ENCODE results near the gene LRFN3. TPM values are rescaled to one million over a fixed set of nuclear protein-coding genes. Genes with fewer than 3 reads are reported as not detected.
A peak's percentile ranks its signal among the peaks of the same experiment; 100 is the strongest.

LRFN3 gene
- total RNA-seq, 1 donor from 2014 or later = 2.3 TPM

DNA sequence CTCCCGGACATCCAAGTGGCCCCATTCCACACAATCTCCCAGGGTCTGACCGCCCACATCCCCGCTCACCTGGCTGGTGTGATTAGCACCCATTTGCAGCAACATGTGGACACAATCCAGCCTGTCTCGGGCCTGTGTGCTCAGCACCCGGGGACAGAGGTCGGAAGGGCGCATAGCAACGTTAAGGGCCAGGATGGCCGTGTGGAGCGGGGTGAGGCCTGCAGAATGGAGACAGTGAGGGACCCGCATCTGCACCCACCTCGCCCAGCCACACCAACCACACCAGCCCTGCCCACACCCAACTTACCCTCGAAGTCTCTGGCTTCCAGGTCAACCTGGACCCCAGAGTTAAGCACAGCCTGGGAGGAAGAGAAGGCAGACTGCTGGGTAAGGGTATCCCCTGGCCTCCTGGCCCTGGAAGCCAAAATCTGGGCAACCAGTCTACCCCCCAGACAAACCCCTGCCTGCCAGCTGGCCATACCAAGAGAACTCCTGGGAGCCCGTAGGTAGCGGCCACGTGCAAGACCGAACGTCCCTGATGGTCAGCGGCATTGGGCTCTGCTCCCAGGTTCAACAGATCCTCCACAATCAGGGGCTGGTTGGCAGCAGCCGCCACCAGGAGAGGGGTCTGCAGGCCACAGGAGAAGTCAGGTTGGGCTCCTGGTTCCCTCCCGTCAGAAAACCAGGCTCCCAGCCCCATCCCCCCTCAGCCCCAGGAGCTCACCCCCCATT, 40.1 kb upstream of the LRFN3 start:
- no peak for TF ChIP-seq EZH2 (IDR thresholded peaks at IDR 0.05)
- TF ChIP-seq EZH2phosphoT487 (IDR thresholded peaks at IDR 0.05) = no peak
- TF ChIP-seq, protein P1, sequence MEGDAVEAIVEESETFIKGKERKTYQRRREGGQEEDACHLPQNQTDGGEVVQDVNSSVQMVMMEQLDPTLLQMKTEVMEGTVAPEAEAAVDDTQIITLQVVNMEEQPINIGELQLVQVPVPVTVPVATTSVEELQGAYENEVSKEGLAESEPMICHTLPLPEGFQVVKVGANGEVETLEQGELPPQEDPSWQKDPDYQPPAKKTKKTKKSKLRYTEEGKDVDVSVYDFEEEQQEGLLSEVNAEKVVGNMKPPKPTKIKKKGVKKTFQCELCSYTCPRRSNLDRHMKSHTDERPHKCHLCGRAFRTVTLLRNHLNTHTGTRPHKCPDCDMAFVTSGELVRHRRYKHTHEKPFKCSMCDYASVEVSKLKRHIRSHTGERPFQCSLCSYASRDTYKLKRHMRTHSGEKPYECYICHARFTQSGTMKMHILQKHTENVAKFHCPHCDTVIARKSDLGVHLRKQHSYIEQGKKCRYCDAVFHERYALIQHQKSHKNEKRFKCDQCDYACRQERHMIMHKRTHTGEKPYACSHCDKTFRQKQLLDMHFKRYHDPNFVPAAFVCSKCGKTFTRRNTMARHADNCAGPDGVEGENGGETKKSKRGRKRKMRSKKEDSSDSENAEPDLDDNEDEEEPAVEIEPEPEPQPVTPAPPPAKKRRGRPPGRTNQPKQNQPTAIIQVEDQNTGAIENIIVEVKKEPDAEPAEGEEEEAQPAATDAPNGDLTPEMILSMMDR (IDR thresholded peaks at IDR 0.05) = no peak
- H3K36me3 ChIP-seq = no peaks in the 10 kb centered on the region
- H3K9me3 Mint-ChIP-seq = no peaks in the 10 kb centered on the region
- peaks cover 10% of the 10 kb centered on the region for H3K27me3 ChIP-seq
- no peak overlapping the region for H3K27ac ChIP-seq
- H3K4me3 Mint-ChIP-seq = no peak overlapping the region
- H3K9ac ChIP-seq = no peak overlapping the region
- no peaks in the 10 kb centered on the region for H4K20me1 ChIP-seq (ENCODE audit: low read depth)
- DNase-seq (ENCODE audit: low spot score) = no peak
- H3K9me3 ChIP-seq (ENCODE audit: low read depth) = no peaks in the 10 kb centered on the region
- H3K36me3 Mint-ChIP-seq = peaks cover 7% of the 10 kb centered on the region
- no peak overlapping the region for H3K27ac Mint-ChIP-seq
- H3K27me3 Mint-ChIP-seq (ENCODE audit: insufficient read depth, low read depth) = peaks cover 2% of the 10 kb centered on the region
- peaks cover 3% of the 10 kb centered on the region for H3F3A ChIP-seq (ENCODE audit: low read depth)
- H2AFZ ChIP-seq (replicated peaks) = no peak overlapping the region
- no peaks in the 10 kb centered on the region for H3K4me1 ChIP-seq
- H3K79me2 ChIP-seq (ENCODE audit: low read depth) = peaks cover 4% of the 10 kb centered on the region
- no peak overlapping the region for H3K4me3 ChIP-seq
- no peak overlapping the region for H3K4me2 ChIP-seq
- peaks cover 5% of the 10 kb centered on the region for H3K4me1 Mint-ChIP-seq

DNA sequence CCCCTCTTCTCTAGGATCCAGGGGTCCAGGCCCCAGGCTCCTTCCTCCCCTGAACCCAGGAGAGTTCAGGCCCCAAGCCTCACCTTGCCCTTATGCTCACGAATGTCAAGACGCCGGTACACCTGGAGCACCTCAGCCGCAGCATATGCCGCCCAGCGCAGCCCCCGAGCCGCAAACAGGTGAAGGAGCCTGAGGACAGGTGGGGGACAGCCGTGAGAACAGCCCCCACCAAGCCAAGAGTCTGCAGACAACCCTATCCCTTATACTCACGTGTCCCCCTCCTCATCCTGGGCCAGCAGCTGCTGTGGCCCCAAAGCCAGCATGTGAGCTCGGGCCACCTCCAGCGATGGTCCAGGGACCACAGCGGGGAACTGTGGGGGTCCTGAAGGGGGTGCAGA, 39.5 kb upstream of the LRFN3 start:
- H3K36me3 ChIP-seq = no peaks in the 10 kb centered on the region
- H2AFZ ChIP-seq (replicated peaks) = no peak overlapping the region
- peaks cover 8% of the 10 kb centered on the region for H3F3A ChIP-seq (ENCODE audit: low read depth)
- H3K4me1 ChIP-seq = no peaks in the 10 kb centered on the region
- H3K9me3 ChIP-seq (ENCODE audit: low read depth) = no peaks in the 10 kb centered on the region
- no peak overlapping the region for H3K27ac Mint-ChIP-seq
- H3K27me3 Mint-ChIP-seq (ENCODE audit: insufficient read depth, low read depth) = peaks cover 2% of the 10 kb centered on the region
- H3K4me1 Mint-ChIP-seq = peaks cover 7% of the 10 kb centered on the region
- TF ChIP-seq EZH2 (IDR thresholded peaks at IDR 0.05) = no peak
- no peak for TF ChIP-seq EZH2phosphoT487 (IDR thresholded peaks at IDR 0.05)
- TF ChIP-seq, protein P1 (IDR thresholded peaks at IDR 0.05) = no peak
- peaks cover 7% of the 10 kb centered on the region for H3K36me3 Mint-ChIP-seq
- H3K4me3 ChIP-seq = no peak overlapping the region
- H3K9me3 Mint-ChIP-seq = no peaks in the 10 kb centered on the region
- H3K4me3 Mint-ChIP-seq = no peak overlapping the region
- no peak overlapping the region for H3K27ac ChIP-seq
- peaks cover 4% of the 10 kb centered on the region for H3K79me2 ChIP-seq (ENCODE audit: low read depth)
- no peak overlapping the region for H3K4me2 ChIP-seq
- peaks cover 16% of the 10 kb centered on the region for H3K27me3 ChIP-seq
- no peak overlapping the region for H3K9ac ChIP-seq
- no peaks in the 10 kb centered on the region for H4K20me1 ChIP-seq (ENCODE audit: low read depth)
- no peak for DNase-seq (ENCODE audit: low spot score)

DNA sequence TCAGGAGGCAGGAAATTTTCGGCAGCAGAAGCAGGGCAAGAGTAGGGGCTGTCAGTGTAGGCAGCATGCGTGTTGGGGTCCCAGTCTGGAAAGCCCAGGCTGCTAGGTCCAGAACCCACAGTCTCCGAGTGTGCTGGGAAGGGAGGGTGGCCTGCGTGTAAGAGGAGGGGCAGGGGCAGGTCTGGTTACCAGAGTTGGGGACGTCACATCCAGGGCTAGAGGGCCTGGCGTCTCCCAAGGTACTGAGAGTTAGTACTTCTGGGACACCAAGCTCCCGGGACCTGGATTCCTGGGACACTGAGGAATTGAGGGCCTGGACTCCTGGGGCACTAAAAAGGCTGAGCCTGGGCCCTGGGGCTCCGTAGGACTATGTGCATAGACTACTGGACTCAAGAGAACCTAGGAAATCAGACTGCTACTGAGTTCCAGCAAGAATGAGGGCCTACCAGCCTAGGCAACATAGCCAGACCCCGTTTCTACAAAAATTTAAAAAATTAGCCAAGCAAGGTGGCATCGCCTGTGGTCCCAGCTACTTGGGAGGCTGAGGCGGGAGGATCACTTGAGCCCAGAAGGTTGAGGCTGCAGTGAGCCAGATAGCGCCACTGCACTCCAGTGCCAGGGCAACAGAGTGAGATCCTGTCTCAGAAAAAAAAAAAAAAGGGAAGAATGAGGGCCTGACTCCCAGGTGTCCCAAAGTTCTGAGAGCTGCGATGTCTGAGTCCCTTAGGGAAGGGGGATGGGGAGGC, 38.3 kb upstream of the LRFN3 start:
- Mint-ChIP-seq H3K4me3 (peak overlapping the region; percentile 75), H3K4me1 (peaks cover 13% of the 10 kb centered on the region), H3K27ac (no peak overlapping the region), H3K27me3 (ENCODE audit: insufficient read depth, low read depth) (peaks cover 7% of the 10 kb centered on the region), H3K36me3 (peaks cover 5% of the 10 kb centered on the region), H3K9me3 (no peaks in the 10 kb centered on the region)
- Histone ChIP-seq H3K4me3 (no peak overlapping the region), H3K27ac (no peak overlapping the region), H4K20me1 (ENCODE audit: low read depth) (no peaks in the 10 kb centered on the region), H3K79me2 (ENCODE audit: low read depth) (peaks cover 4% of the 10 kb centered on the region), H3K9ac (no peak overlapping the region), H3K27me3 (peaks cover 28% of the 10 kb centered on the region), H3K9me3 (ENCODE audit: low read depth) (no peaks in the 10 kb centered on the region), H3K4me2 (no peak overlapping the region), H3F3A (ENCODE audit: low read depth) (peaks cover 13% of the 10 kb centered on the region), H3K36me3 (no peaks in the 10 kb centered on the region), H3K4me1 (no peaks in the 10 kb centered on the region), H2AFZ (replicated peaks) (no peak overlapping the region)
- DNase-seq (ENCODE audit: low spot score) = no peak
- TF ChIP-seq EZH2 (IDR thresholded peaks at IDR 0.05) (no peak), EZH2phosphoT487 (IDR thresholded peaks at IDR 0.05) (no peak)
- TF ChIP-seq, protein P1 (IDR thresholded peaks at IDR 0.05) = no peak

All from neural progenitor cell (in vitro differentiated cells).